Measurements from ENCODE around the gene CTTN. TPM values are rescaled to one million over a fixed set of nuclear protein-coding genes. Genes with fewer than 3 reads are reported as not detected.

CTTN gene
- total and polyA plus RNA-seq, 2 of the 13 experiments (the other 11 are each of a cell fraction or from before 2014, with no cell fraction given): 84.4 to 114 TPM

GRCh38 chr11:70455354-70455753 is 57.0 kb downstream of the CTTN start:
- no peak for DNase-seq (ENCODE audit: low spot score)
- no peak overlapping the region for H3K4me3 ChIP-seq (replicated peaks in 1 of 3; ENCODE audit: insufficient read depth in 1 of 3, low read depth in 2 of 3, low read length in 3 of 3)
- H3K4me1 ChIP-seq (ENCODE audit: insufficient read depth, low read length): peaks cover 18% of the 10 kb centered on the region
- no peak overlapping the region for H3K4me2 ChIP-seq (ENCODE audit: low read depth, low read length)
- intact Hi-C loops (cut with micrococcal nuclease; ENCODE audit: unreplicated experiment): no loop called here
- no peak for FAIRE-seq
- TF ChIP-seq NR2F2 (IDR thresholded peaks at IDR 0.05; ENCODE audit: borderline replicate concordance, low read depth) (no peak), ZNF232 (CRISPR knock-in tag; IDR thresholded peaks at IDR 0.05; ENCODE audit: borderline replicate concordance) (no peak), U2AF1 (optimal IDR thresholded peaks at IDR 0.05; ENCODE audit: low read depth, low read length) (no peak), ELK4 (CRISPR knock-in tag; IDR thresholded peaks at IDR 0.05; ENCODE audit: borderline replicate concordance) (no peak), ZKSCAN1 (IDR thresholded peaks at IDR 0.05; ENCODE audit: low read length) (no peak), IKZF1 (IDR thresholded peaks at IDR 0.05) (no peak), GATAD2A (CRISPR knock-in tag; IDR thresholded peaks at IDR 0.05) (no peak), DZIP1 (CRISPR knock-in tag; IDR thresholded peaks at IDR 0.05) (no peak), FOXM1 (CRISPR knock-in tag; IDR thresholded peaks at IDR 0.05) (no peak), FOXK2 (IDR thresholded peaks at IDR 0.05) (no peak), HMG20B (CRISPR knock-in tag; conservative IDR thresholded peaks at IDR 0.05) (no peak)
- TF ChIP-seq, protein P1, sequence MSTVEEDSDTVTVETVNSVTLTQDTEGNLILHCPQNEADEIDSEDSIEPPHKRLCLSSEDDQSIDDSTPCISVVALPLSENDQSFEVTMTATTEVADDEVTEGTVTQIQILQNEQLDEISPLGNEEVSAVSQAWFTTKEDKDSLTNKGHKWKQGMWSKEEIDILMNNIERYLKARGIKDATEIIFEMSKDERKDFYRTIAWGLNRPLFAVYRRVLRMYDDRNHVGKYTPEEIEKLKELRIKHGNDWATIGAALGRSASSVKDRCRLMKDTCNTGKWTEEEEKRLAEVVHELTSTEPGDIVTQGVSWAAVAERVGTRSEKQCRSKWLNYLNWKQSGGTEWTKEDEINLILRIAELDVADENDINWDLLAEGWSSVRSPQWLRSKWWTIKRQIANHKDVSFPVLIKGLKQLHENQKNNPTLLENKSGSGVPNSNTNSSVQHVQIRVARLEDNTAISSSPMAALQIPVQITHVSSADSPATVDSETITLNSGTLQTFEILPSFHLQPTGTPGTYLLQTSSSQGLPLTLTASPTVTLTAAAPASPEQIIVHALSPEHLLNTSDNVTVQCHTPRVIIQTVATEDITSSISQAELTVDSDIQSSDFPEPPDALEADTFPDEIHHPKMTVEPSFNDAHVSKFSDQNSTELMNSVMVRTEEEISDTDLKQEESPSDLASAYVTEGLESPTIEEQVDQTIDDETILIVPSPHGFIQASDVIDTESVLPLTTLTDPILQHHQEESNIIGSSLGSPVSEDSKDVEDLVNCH (CRISPR knock-in tag; IDR thresholded peaks at IDR 0.05): no peak
- no peaks in the 10 kb centered on the region for H4K20me1 ChIP-seq (ENCODE audit: insufficient read depth, low read length)
- in situ Hi-C loops (cut with HindIII; ENCODE audit: extremely low pct_ligation_motif_present, low pct_unique_long_range_greater_than_20kb): loop anchor here (25.0 kb wide), 1 partner anchor 957 kb away; no protein-coding TSS in a partner anchor
- no peaks in the 10 kb centered on the region for H3K79me2 ChIP-seq (ENCODE audit: insufficient read depth, low read length)
- no peaks in the 10 kb centered on the region; a peak in 3 of 5 replicates for H3K27me3 ChIP-seq (ENCODE audit: control insufficient read depth in 1 of 2, insufficient read depth in 2 of 2, low read length in 2 of 2)
- BruUV-seq (replicated peaks): no TSS peak
- H3K9me3 ChIP-seq (ENCODE audit: low read length): peaks cover 8% of the 10 kb centered on the region; the same call in 1 of the 2 replicates
- H3K36me3 ChIP-seq (replicated peaks in 1 of 2; ENCODE audit: control insufficient read depth in 1 of 2, insufficient read depth in 2 of 2, low read length in 2 of 2): no peaks in the 10 kb centered on the region
- 50% methylated on average over 1 of the region's 1 CpG for WGBS (ENCODE audit: low lambda C conversion rate)
- H3K27ac ChIP-seq (ENCODE audit: extremely low read length, insufficient read depth, low read length): no peak overlapping the region
- POLR2A ChIA-PET: no interaction called here
- no peak overlapping the region for H2AFZ ChIP-seq (ENCODE audit: low read length)
- ATAC-seq: no peak
- CTCF ChIA-PET (ENCODE audit: low intra/inter-chr PET ratio, low total read pairs): no interaction called here
- H3K9ac ChIP-seq (ENCODE audit: insufficient read depth, low read depth, low read length): no peak overlapping the region

Measured in HepG2 (cell line).